GM21786 (cell line): ENCODE measurements around the gene ZNF775.
"Not testable (repeated sequence)": the region's sequence is repeated elsewhere in the genome, so short reads cannot be mapped to it uniquely, and the experiment has no call there.

ENCODE experiments used
- ATAC-seq: cut with Tn5 transposase; IDR thresholded peaks from one replicate; pipeline ENCODE4 v1.9.1; 2021; ENCODE audit not compliant: unreplicated experiment

Gene ZNF775

DNA sequence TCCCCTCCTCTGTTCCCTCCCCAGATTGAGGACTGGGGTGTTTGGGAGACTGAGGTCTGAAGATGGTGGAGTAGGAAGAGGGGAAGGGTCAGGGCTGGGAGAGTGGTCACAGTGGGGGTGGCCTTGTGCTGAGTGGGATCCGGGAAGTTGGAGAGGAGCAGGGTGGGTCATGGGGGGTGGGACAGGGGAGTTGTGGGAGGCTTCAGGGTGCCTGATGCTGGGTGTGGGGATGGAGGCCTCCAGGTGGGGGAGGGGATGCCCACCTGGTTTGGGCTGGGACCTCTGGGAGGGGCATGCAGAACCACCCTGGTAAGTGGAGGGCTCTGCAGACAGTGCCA lies 2.6 kb downstream of the ZNF775 start:
- no peak for ATAC-seq

GRCh38 chr7:150382123-150382843 lies 3.2 kb downstream of the ZNF775 start:
- no peak for ATAC-seq

DNA sequence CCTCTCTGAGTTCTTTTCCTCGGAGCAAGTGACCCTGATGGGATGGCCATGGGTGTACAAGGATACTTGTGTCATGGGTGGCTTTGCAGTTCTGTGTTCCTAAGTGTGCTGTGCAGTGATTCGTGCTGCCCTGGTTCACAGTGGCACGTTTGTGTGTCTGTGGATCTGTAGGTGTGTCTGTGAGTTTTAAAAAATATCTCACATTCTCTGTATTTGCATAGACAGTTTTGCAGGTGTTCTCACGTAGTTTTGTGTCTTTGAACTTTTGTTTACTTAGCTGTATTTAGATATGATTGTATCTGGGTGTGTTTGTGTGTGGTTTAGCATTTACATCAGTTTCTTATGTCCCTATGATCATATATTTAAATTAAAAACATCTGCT lies 3.7 kb downstream of the ZNF775 start:
- no peak for ATAC-seq

GRCh38 chr7:150383710-150384397 lies 4.7 kb downstream of the ZNF775 start:
- ATAC-seq = no peak

- ATAC-seq = no peak
These were observed 5.5 kb downstream of the ZNF775 start for GRCh38 chr7:150384406-150385301.

DNA sequence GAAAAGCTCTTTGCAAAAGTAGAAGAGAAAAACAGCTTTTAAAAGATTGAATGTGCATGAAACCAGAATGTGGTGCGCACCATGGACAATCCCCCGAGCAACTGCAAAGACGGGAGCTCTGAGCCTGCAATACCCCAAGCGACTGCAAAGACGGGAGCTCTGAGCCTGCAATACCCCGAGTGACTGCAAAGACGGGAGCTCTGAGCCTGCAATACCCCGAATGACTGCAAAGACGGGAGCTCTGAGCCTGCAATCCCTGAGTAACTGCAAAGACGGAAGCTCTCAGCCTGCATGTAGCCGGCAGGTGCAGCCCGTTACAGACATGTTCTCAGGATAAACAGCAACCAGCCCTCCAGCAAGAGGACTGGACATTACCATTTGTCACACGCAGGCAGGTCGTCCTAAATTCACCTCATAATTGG lies 6.2 kb downstream of the ZNF775 start:
- no peak for ATAC-seq

GRCh38 chr7:150385884-150386283 lies 6.8 kb downstream of the ZNF775 start:
- ATAC-seq = not testable (repeated sequence)

- no peak for ATAC-seq
These were observed 9.2 kb downstream of the ZNF775 start for GRCh38 chr7:150388306-150388705.

- ATAC-seq = no peak
These were observed 9.8 kb downstream of the ZNF775 start for GRCh38 chr7:150388709-150389531.

DNA sequence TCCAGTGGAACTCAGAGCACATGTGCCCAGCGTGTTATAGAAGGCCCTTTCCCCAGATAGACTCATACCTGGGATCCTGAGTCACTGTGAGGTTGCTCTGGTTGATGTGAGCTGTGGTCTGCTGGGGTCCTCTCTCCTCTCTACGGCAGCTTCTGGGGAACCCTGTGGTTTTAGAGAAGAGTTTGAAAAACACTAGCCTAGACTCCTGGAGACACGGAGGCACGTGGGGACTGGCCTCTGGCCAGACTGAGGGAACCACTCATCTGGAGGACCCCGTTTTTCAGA lies 10.3 kb downstream of the ZNF775 start:
- no peak for ATAC-seq

- no peak for ATAC-seq
These were observed 11.1 kb downstream of the ZNF775 start for GRCh38 chr7:150390205-150390604.

- ATAC-seq = no peak
These were observed 14.2 kb downstream of the ZNF775 start for GRCh38 chr7:150393325-150393724.

DNA sequence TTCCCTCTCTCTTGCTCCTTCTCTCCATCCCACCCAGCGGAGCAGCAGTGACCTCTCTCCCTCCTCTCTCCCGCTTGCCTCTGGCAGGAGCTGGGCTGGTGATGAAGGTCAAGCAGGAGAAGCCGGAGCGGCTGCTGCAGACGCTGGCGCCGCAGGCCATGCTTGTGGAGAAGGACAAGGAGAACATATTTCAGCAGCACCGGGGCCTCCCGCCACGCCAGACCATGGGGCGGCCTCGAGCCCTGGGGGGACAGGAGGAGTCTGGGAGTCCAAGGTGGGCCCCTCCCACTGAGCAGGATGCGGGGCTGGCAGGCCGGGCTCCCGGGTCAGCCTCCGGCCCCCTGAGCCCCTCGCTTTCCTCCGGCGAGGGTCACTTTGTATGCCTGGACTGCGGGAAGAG lies 17.3 kb downstream of the ZNF775 start:
- ATAC-seq = no peak

DNA sequence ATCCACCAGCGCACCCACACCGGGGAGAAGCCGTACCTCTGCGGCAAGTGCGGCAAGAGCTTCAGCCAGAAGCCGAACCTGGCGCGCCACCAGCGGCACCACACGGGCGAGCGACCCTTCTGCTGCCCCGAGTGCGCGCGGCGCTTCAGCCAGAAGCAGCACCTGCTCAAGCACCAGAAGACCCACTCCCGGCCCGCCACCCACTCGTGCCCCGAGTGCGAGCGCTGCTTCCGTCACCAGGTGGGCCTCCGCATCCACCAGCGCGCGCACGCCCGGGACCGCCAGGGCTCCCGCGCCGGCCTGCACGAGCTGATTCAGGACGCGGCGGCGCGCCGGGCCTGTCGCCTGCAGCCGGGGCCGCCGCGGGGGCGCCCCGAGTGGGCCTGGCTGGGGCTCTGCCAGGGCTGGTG lies 17.7 kb downstream of the ZNF775 start:
- no peak for ATAC-seq

DNA sequence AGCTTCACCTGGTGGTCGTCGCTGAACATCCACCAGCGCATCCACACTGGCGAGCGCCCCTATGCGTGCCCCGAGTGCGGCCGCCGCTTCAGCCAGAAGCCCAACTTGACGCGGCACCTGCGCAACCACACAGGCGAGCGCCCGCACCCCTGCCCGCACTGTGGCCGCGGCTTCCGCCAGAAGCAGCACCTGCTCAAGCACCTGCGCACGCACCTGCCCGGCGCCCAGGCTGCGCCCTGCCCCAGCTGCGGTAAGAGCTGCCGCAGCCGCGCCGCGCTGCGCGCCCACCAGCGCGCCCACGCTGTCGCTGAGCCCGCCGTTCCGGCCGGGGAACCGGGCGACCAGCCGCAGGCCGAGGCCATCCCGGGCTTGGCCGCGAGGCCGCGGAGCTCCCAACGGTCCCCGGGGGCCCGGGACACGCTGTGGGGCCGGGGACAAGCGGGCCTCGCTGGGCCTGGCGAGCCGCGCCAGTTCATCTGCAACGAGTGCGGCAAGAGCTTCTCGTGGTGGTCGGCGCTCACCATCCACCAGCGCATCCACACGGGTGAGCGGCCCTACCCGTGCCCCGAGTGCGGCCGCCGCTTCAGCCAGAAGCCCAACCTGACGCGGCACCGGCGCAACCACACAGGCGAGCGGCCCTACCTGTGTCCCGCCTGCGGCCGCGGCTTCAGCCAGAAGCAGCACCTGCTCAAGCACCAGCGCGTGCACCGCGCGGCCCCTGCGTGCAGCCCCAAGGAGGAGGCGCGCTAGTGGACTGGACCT lies 18.4 kb downstream of the ZNF775 start:
- no peak for ATAC-seq

GRCh38 chr7:150398108-150398964 lies 19.2 kb downstream of the ZNF775 start:
- no peak for ATAC-seq

- no peak for ATAC-seq
These were observed 19.8 kb downstream of the ZNF775 start for GRCh38 chr7:150398965-150399320.

- no peak for ATAC-seq
These were observed 20.4 kb downstream of the ZNF775 start for GRCh38 chr7:150399421-150400007.
